Loucy (cell line): ENCODE results near the gene QPCT.

Source experiments
- H2AFZ ChIP-seq: fragments of 200-600 bp; sonication (generic); 2 replicates; pipeline ENCODE4 v1.6.0; 2016; ENCODE audit warnings: antibody characterized with exemption, mild to moderate bottlenecking, low read length, moderate library complexity
- H3F3A ChIP-seq: fragments of 200-600 bp; 2 replicates; pipeline ENCODE4 v1.6.0; 2016; ENCODE audit warnings: antibody characterized with exemption, low read depth, mild to moderate bottlenecking
- H3K27me3 ChIP-seq: fragments of 200-600 bp; sonication (generic); 2 replicates; pipeline ENCODE4 v1.6.1; 2014; ENCODE audit warnings: low read length, mild to moderate bottlenecking; ENCODE audit not compliant: insufficient read depth, poor library complexity, severe bottlenecking
- H3K36me3 ChIP-seq: fragments of 200-600 bp; sonication (generic); 2 replicates; pipeline ENCODE4 v1.6.1; 2016; ENCODE audit warnings: low read length; ENCODE audit not compliant: insufficient read depth
- H3K4me1 ChIP-seq: fragments of 200-600 bp; sonication (generic); 2 replicates; pipeline ENCODE4 v1.5.1; 2014; ENCODE audit warnings: low read length, mild to moderate bottlenecking; ENCODE audit not compliant: insufficient read depth, poor library complexity, severe bottlenecking
- H3K4me2 ChIP-seq: fragments of 200-600 bp; sonication (generic); 2 replicates; pipeline ENCODE4 v1.6.0; 2014; ENCODE audit warnings: antibody characterized with exemption, low read length, low read depth, mild to moderate bottlenecking; ENCODE audit not compliant: poor library complexity, severe bottlenecking
- H3K4me3 ChIP-seq: fragments of 200-600 bp; sonication (generic); 2 replicates; pipeline ENCODE4 v1.5.1; 2014; ENCODE audit warnings: low read length, mild to moderate bottlenecking, mixed read lengths; ENCODE audit not compliant: poor library complexity, severe bottlenecking
- H3K79me2 ChIP-seq: fragments of 200-600 bp; sonication (generic); 2 replicates; pipeline ENCODE4 v1.6.1; 2014; ENCODE audit warnings: low read length; ENCODE audit not compliant: insufficient read depth
- H3K9ac ChIP-seq: fragments of 200-600 bp; sonication (generic); 2 replicates; pipeline ENCODE4 v1.6.0; 2014; ENCODE audit warnings: mild to moderate bottlenecking, low read depth, low read length, moderate library complexity; ENCODE audit not compliant: poor library complexity, severe bottlenecking
- H3K9me2 ChIP-seq: fragments of 200-600 bp; sonication (generic); replicated peaks from 2 replicates; pipeline ENCODE4 v1.6.1; 2016; ENCODE audit warnings: low read depth, low read length, mixed read lengths
- H3K9me3 ChIP-seq: fragments of 200-600 bp; sonication (generic); 2 replicates; pipeline ENCODE4 v1.6.1; 2014; ENCODE audit warnings: mild to moderate bottlenecking, antibody characterized with exemption, low read length, low read depth; ENCODE audit not compliant: insufficient read depth
- H4K20me1 ChIP-seq: fragments of 200-600 bp; sonication (generic); 2 replicates; pipeline ENCODE4 v1.6.0; 2014; ENCODE audit warnings: antibody characterized with exemption, low read length, mild to moderate bottlenecking; ENCODE audit not compliant: insufficient read depth, poor library complexity, severe bottlenecking
- CTCF ChIP-seq: fragments of 200-600 bp; sonication (generic); conservative IDR thresholded peaks from 2 replicates; pipeline ENCODE4 v1.5.1; 2014; ENCODE audit warnings: mild to moderate bottlenecking, antibody characterized with exemption, low read length
- EZH2phosphoT487 ChIP-seq: fragments of 200-600 bp; IDR thresholded peaks from 2 replicates; pipeline ENCODE4 v1.6.1; 2018; ENCODE audit warnings: antibody characterized with exemption, mild to moderate bottlenecking, moderate library complexity, borderline replicate concordance

Gene QPCT

GRCh38 chr2:37387148-37387835 lies 42.9 kb downstream of the QPCT start:
- peaks cover 26% of the 10 kb centered on the region for H3K4me1 ChIP-seq
- no peak overlapping the region for H3K4me3 ChIP-seq
- TF ChIP-seq CTCF: no peak
- no peak for TF ChIP-seq EZH2phosphoT487
- no peaks in the 10 kb centered on the region for H3K27me3 ChIP-seq
- H3K9ac ChIP-seq: no peak overlapping the region
- H3K4me2 ChIP-seq: no peak overlapping the region
- no peaks in the 10 kb centered on the region for H3K9me3 ChIP-seq
- no peaks in the 10 kb centered on the region for H3K9me2 ChIP-seq
- no peaks in the 10 kb centered on the region for H3K36me3 ChIP-seq
- H4K20me1 ChIP-seq: no peaks in the 10 kb centered on the region
- H3F3A ChIP-seq: no peaks in the 10 kb centered on the region; the same call in 1 of the 2 replicates
- H2AFZ ChIP-seq: no peak overlapping the region
- no peaks in the 10 kb centered on the region for H3K79me2 ChIP-seq

GRCh38 chr2:37388074-37388473 lies 43.6 kb downstream of the QPCT start:
- Histone ChIP-seq H3K4me3 (no peak overlapping the region), H3K27me3 (no peaks in the 10 kb centered on the region), H3K9ac (no peak overlapping the region), H3K9me3 (no peaks in the 10 kb centered on the region), H3K79me2 (no peaks in the 10 kb centered on the region), H2AFZ (no peak overlapping the region), H3K4me1 (peaks cover 26% of the 10 kb centered on the region), H3F3A (no peaks in the 10 kb centered on the region; the same call in 1 of the 2 replicates), H3K36me3 (no peaks in the 10 kb centered on the region), H3K4me2 (no peak overlapping the region), H3K9me2 (no peaks in the 10 kb centered on the region), H4K20me1 (no peaks in the 10 kb centered on the region)
- TF ChIP-seq EZH2phosphoT487: no peak

GRCh38 chr2:37389395-37389794 lies 45.0 kb downstream of the QPCT start:
- no peaks in the 10 kb centered on the region; the same call in 1 of the 2 replicates for H3F3A ChIP-seq
- no peaks in the 10 kb centered on the region for H3K79me2 ChIP-seq
- H4K20me1 ChIP-seq: no peaks in the 10 kb centered on the region
- no peaks in the 10 kb centered on the region for H3K27me3 ChIP-seq
- no peaks in the 10 kb centered on the region for H3K36me3 ChIP-seq
- H3K4me2 ChIP-seq: peak overlapping the region; percentile 79
- no peaks in the 10 kb centered on the region for H3K9me2 ChIP-seq
- peaks cover 26% of the 10 kb centered on the region for H3K4me1 ChIP-seq
- peak overlapping the region; percentile 4; the same call in 1 of the 2 replicates for H2AFZ ChIP-seq
- no peak overlapping the region for H3K9ac ChIP-seq
- no peaks in the 10 kb centered on the region for H3K9me3 ChIP-seq
- TF ChIP-seq CTCF (no peak), EZH2phosphoT487 (no peak)
- H3K4me3 ChIP-seq: peak overlapping the region; percentile 49
